ENCODE data around the gene PDCD5.

- no peak for TF ChIP-seq CTCF (IDR thresholded peaks at IDR 0.05; ENCODE audit: low read depth, low read length)
- TF ChIP-seq EZH2phosphoT487 (IDR thresholded peaks at IDR 0.05; ENCODE audit: low read depth): no peak
Measured at GRCh38 chr19:32539240-32539916, 41.6 kb upstream of the PDCD5 start.

Data from OCI-LY3 (cell line).